Activated gamma-delta T cell treated with Interleukin-2 at 50 U/mL for 16 hours (primary cell): Measurements from ENCODE around the gene NENF.

Experiments used
- DNase-seq: peaks from one replicate; pipeline ENCODE4 v3.0.0-alpha.2; 2020

NENF gene

GRCh38 chr1:212482637-212483441, 50.1 kb downstream of the NENF start:
- DNase-seq, result no peak

DNA sequence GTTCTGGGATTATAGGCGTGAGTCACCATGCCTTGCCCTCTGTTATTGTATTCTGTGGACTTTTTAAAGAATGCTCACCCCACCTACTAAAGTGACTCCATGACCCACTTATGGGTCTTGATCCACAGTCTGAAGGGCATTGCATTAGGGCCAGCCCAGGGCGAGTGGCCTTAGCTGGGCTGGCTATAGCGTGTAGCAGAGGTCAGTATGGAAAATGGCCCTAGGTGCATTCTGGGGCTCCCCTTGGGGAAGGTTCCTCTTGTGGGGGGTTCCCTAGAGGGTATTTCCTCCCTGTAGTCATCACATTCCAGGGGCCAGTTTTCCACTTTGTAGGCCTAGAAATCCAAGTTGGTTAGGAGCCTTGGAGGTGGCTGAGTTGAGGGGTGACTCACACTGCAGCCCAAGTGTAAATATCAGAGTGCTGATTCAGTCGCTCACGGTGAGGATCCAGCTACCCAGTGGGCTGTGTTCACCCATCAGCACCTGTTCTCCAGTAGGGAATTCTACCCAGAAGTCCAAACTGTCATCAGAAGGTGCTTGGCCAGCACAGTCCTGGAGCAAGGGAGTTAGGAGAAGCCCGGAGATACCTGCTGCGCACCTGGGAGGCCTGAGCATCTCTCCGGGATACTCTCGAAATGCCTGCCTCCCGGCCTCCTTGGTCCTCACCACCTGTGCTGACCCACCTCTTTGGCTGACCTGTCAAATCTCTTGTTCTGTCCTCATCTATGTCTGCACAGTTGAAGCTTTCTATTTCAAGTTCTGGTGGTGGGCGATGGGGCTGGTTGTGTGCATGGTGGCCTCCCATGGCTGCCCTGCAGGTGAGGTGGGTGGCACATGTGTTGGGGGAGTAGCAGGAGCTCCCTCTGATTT, 52.2 kb downstream of the NENF start:
- DNase-seq, result no peak

GRCh38 chr1:212485571-212485912, 52.8 kb downstream of the NENF start:
- DNase-seq, result no peak

GRCh38 chr1:212485913-212486618, 53.3 kb downstream of the NENF start:
- DNase-seq, result no peak

GRCh38 chr1:212486619-212486975, 53.9 kb downstream of the NENF start:
- no peak for DNase-seq

- no peak for DNase-seq
These were observed 54.6 kb downstream of the NENF start for GRCh38 chr1:212487286-212487685.

DNA sequence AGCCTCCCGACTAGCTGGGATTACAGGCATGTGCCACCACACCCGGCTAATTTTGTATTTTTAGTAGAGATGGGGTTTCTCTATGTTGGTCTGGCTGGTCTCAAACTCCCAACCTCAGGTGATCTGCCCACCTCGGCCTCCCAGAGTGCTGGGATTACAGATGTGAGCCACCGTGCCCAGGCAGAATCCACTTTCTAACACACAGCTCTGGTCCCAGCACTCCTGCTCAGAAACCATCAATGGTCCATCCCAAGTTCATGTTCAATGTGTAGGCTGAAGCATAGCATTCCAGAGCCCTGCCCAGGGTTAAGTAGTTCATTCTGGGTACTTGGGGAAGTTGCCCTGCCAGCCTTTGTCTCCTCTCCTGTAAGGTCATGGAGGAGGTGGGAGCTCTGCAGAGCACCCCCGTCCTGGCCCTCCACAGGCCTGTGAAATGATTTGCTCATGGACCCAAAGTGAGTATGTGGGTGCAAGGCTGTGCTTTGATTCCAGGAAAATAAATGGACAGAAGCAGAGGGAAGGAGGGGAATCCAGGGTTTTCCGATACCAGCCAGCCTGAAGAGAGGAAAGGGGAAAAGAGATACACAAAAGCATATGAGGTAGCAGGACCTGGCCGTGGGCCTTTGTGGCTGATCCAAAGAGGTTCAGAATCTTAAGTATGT, 55.2 kb downstream of the NENF start:
- DNase-seq, result no peak

GRCh38 chr1:212488436-212489283, 55.9 kb downstream of the NENF start:
- no peak for DNase-seq

DNA sequence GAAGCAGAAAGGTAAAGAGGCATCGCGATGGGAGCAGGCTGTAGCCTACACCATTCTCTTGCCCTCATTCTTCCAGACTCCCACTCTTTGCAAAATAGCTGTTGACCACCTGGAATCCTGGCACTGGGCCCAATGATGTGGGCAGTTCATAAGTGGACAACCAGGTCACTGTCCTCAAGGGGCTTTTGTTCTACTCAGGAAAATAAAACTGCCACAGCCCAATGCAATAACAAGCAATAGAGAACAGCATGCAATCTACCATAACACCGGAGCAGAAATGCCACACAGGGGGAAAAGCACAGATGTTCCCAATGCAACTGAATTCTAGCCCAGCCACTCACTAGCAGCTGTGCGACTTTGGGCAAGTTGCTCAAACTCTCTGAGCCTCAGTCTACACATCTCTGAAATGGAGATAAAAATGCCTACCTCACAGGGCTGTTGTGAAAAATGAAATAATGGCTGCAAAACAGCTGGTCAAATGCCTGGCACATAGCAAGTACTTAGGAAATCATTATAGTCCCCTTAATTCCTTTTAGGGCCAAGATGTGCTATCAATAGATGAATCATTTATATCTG, 56.7 kb downstream of the NENF start:
- no peak for DNase-seq

DNA sequence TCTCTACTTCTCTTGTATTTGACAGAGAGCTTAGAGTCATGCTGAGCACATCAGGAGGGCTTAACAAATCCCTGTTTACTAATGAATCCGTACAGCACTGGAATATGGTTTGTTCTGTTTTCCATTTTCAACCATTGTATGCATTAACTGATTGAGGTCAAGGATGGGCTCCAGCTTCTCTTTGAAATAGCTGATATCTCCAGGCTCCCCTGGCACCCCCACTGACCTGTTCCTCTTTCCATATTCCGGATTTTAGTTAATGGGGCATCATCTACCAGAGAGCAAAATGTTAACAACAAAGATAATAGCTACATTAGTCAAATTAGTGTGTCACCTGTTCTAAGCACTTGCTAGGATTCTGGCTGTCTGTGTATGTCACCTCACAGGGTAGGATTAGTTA, 57.6 kb downstream of the NENF start:
- DNase-seq, result no peak

DNA sequence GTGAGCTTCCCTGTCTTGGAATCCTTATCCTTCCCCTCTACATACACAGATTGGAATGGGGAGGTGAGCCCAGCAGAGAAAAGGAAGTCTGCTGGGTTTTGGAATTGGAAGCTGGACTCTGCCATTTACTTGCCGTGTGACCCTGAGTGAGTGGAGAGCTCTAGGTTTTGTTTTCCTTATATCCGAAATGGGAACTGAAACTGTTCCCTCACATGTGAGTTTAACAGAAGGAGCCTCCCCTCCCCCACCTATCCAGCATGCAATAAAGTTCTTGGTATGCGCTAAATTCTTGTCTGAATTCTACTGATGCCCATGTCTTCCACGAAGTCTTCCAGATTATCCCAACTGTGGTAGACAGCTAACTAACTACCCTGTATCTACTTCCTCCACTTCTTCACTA, 58.7 kb downstream of the NENF start:
- no peak for DNase-seq
